HEK293T (cell line): ENCODE results near the gene GFPT1.

Source experiments
- NFRKB ChIP-seq: fragments of 450-650 bp; IDR thresholded peaks from 2 replicates; pipeline ENCODE4 v1.6.1; 2016; ENCODE audit warnings: mild to moderate bottlenecking, moderate library complexity
- SUZ12 ChIP-seq: fragments of 450-650 bp; IDR thresholded peaks from 2 replicates; pipeline ENCODE4 v1.6.1; 2016; ENCODE audit warnings: mild to moderate bottlenecking

- TF ChIP-seq SUZ12: no peak
- no peak for TF ChIP-seq NFRKB
Observed at GRCh38 chr2:69400121-69400520, 13.1 kb upstream of the GFPT1 start.
